ENCODE results near the gene GRID1. TPM values are rescaled to one million over a fixed set of nuclear protein-coding genes. Genes with fewer than 3 reads are reported as not detected.

GRID1 gene
- total RNA-seq, 1 donor from 2014 or later = 7.1 TPM

GRCh38 chr10:86027346-86027745, 339.2 kb downstream of the GRID1 start:
- H3K4me1 ChIP-seq = no peaks in the 10 kb centered on the region
- H3K36me3 ChIP-seq = no peaks in the 10 kb centered on the region
- no peak overlapping the region for H3K4me3 ChIP-seq
- no peaks in the 10 kb centered on the region for H3K9me3 ChIP-seq
- no peak for DNase-seq (ENCODE audit: extremely low spot score in 2 of 2)
- TF ChIP-seq CTCF (IDR thresholded peaks at IDR 0.05) = no peak
- TF ChIP-seq POLR2A (IDR thresholded peaks at IDR 0.05) = no peak
- TF ChIP-seq POLR2AphosphoS5 (IDR thresholded peaks at IDR 0.05; ENCODE audit: insufficient read depth in 1 of 2, low read depth in 1 of 2) = no peak
- intact Hi-C loops (cut with DNase I) = no loop called here
- no peaks in the 10 kb centered on the region for H3K27me3 ChIP-seq
- no peak overlapping the region for H3K27ac ChIP-seq

- Histone ChIP-seq H3K9me3 (no peaks in the 10 kb centered on the region), H3K27me3 (no peaks in the 10 kb centered on the region), H3K4me3 (no peak overlapping the region), H3K27ac (no peak overlapping the region), H3K4me1 (no peaks in the 10 kb centered on the region), H3K36me3 (no peaks in the 10 kb centered on the region)
- intact Hi-C loops (cut with DNase I) = no loop called here
- DNase-seq (ENCODE audit: extremely low spot score in 2 of 2) = peak in 1 of 2 donors; percentile 43
- no peak for TF ChIP-seq CTCF (IDR thresholded peaks at IDR 0.05)
Measured at GRCh38 chr10:86025509-86025908, 341.1 kb downstream of the GRID1 start.

GRCh38 chr10:86024281-86025041, 342.1 kb downstream of the GRID1 start:
- no peaks in the 10 kb centered on the region for H3K36me3 ChIP-seq
- no peak overlapping the region for H3K27ac ChIP-seq
- intact Hi-C loops (cut with DNase I) = no loop called here
- H3K4me1 ChIP-seq = no peaks in the 10 kb centered on the region
- H3K4me3 ChIP-seq = no peak overlapping the region
- DNase-seq (ENCODE audit: extremely low spot score in 2 of 2) = peak in 1 of 2 donors; percentile 79
- no peaks in the 10 kb centered on the region for H3K9me3 ChIP-seq
- no peak for TF ChIP-seq POLR2AphosphoS5 (IDR thresholded peaks at IDR 0.05; ENCODE audit: insufficient read depth in 1 of 2, low read depth in 1 of 2)
- TF ChIP-seq CTCF (IDR thresholded peaks at IDR 0.05) = no peak
- TF ChIP-seq POLR2A (IDR thresholded peaks at IDR 0.05) = no peak
- H3K27me3 ChIP-seq = no peaks in the 10 kb centered on the region

GRCh38 chr10:86023931-86024280, 342.7 kb downstream of the GRID1 start:
- no peaks in the 10 kb centered on the region for H3K4me1 ChIP-seq
- TF ChIP-seq CTCF (IDR thresholded peaks at IDR 0.05) (no peak), POLR2A (IDR thresholded peaks at IDR 0.05) (no peak), POLR2AphosphoS5 (IDR thresholded peaks at IDR 0.05; ENCODE audit: insufficient read depth in 1 of 2, low read depth in 1 of 2) (no peak)
- intact Hi-C loops (cut with DNase I) = no loop called here

GRCh38 chr10:86023336-86023735, 343.3 kb downstream of the GRID1 start:
- intact Hi-C loops (cut with DNase I) = no loop called here
- TF ChIP-seq POLR2A (IDR thresholded peaks at IDR 0.05) = no peak
- no peak for TF ChIP-seq CTCF (IDR thresholded peaks at IDR 0.05)
- no peak for TF ChIP-seq POLR2AphosphoS5 (IDR thresholded peaks at IDR 0.05; ENCODE audit: insufficient read depth in 1 of 2, low read depth in 1 of 2)
- H3K4me1 ChIP-seq = no peaks in the 10 kb centered on the region
- H3K9me3 ChIP-seq = no peaks in the 10 kb centered on the region
- H3K4me3 ChIP-seq = no peak overlapping the region
- no peak overlapping the region for H3K27ac ChIP-seq
- H3K36me3 ChIP-seq = no peaks in the 10 kb centered on the region
- peak in 1 of 2 donors; percentile 55 for DNase-seq (ENCODE audit: extremely low spot score in 2 of 2)
- no peaks in the 10 kb centered on the region for H3K27me3 ChIP-seq

More at GRCh38 chr10:86023931-86024280, 342.7 kb downstream of the GRID1 start:
- Histone ChIP-seq H3K27me3 (no peaks in the 10 kb centered on the region), H3K27ac (no peak overlapping the region), H3K4me3 (no peak overlapping the region), H3K9me3 (no peaks in the 10 kb centered on the region), H3K36me3 (no peaks in the 10 kb centered on the region)
- DNase-seq (ENCODE audit: extremely low spot score in 2 of 2) = peak in 1 of 2 donors; percentile 25
